CD14-positive monocyte (primary cell): ENCODE data around the gene CRHR2. TPM values are rescaled to one million over a fixed set of nuclear protein-coding genes. Genes with fewer than 3 reads are reported as not detected.
A peak's percentile ranks its signal among the peaks of the same experiment; 100 is the strongest.

ENCODE experiments used
- DNase-seq, 3 donors: peaks; one replicate each; pipeline ENCODE4 v3.0.0-alpha.2; 2011 to 2022
- H2AFZ ChIP-seq: 2 replicates; pipeline ENCODE4 v1.6.0; 2012; ENCODE audit warnings: mild to moderate bottlenecking, low read depth, low read length, inconsistent platforms; ENCODE audit not compliant: insufficient read depth, poor library complexity, severe bottlenecking
- H3K27ac ChIP-seq, 2 donors: 1 replicate in 1 of 2; 2 replicates in 1 of 2; pipeline ENCODE4 v1.5.1; 2012 to 2013; ENCODE audit warnings: low read length in 2 of 2, control low read depth in 1 of 2, inconsistent platforms in 1 of 2, low read depth in 1 of 2, mild to moderate bottlenecking in 1 of 2
- H3K27me3 ChIP-seq, 2 donors: one replicate each; pipeline versions ENCODE4 v1.6.0 to v1.6.1; 2011 to 2013; ENCODE audit warnings: low read length in 2 of 2; ENCODE audit not compliant: control insufficient read depth in 2 of 2, insufficient read depth in 2 of 2
- H3K36me3 ChIP-seq, 2 donors: replicated peaks in 1 of 2; 1 replicate in 1 of 2; 2 replicates in 1 of 2; pipeline versions ENCODE4 v1.5.1 to v1.6.1; 2012 to 2013; ENCODE audit warnings: low read length in 2 of 2, control low read depth in 1 of 2, inconsistent platforms in 1 of 2, mild to moderate bottlenecking in 1 of 2; ENCODE audit not compliant: insufficient read depth in 2 of 2, control insufficient read depth in 1 of 2
- H3K4me1 ChIP-seq, 2 donors: 1 replicate in 1 of 2; 2 replicates in 1 of 2; pipeline versions ENCODE4 v1.5.1 to v1.6.1; 2012 to 2013; ENCODE audit warnings: low read length in 2 of 2, control low read depth in 1 of 2, inconsistent platforms in 1 of 2, mild to moderate bottlenecking in 1 of 2, moderate library complexity in 1 of 2; ENCODE audit not compliant: insufficient read depth in 2 of 2, control insufficient read depth in 1 of 2
- H3K4me2 ChIP-seq: replicated peaks from 2 replicates; pipeline ENCODE3; 2012; ENCODE audit warnings: low read length, moderate library complexity, mild to moderate bottlenecking; ENCODE audit not compliant: poor library complexity, severe bottlenecking; ENCODE audit errors: extremely low read depth
- H3K4me3 ChIP-seq, 3 experiments: fragments of 200-600 bp in 1 of 3; sonication (generic) in 1 of 3; replicated peaks in 1 of 3; 1 replicate in 2 of 3; 2 replicates in 1 of 3; pipeline ENCODE4 v1.5.1; 2011 to 2013; ENCODE audit warnings: low read length in 3 of 3, mild to moderate bottlenecking in 3 of 3, control low read depth in 2 of 3, low read depth in 2 of 3, inconsistent platforms in 1 of 3, moderate library complexity in 1 of 3
- H3K79me2 ChIP-seq: 2 replicates; pipeline ENCODE4 v1.6.0; 2012; ENCODE audit warnings: mild to moderate bottlenecking, control low read depth, inconsistent platforms, low read length, moderate library complexity; ENCODE audit not compliant: insufficient read depth
- H3K9ac ChIP-seq: 2 replicates; pipeline ENCODE4 v1.6.0; 2017; ENCODE audit warnings: low read length, mild to moderate bottlenecking; ENCODE audit not compliant: insufficient read depth, poor library complexity, severe bottlenecking
- H3K9me3 ChIP-seq, 2 donors: replicated peaks in 1 of 2; 1 replicate in 1 of 2; 2 replicates in 1 of 2; pipeline versions ENCODE4 v1.5.1 to v1.6.1; 2012 to 2013; ENCODE audit warnings: low read length in 2 of 2, control low read depth in 1 of 2; ENCODE audit not compliant: control insufficient read depth in 1 of 2, insufficient read depth in 1 of 2
- H4K20me1 ChIP-seq: 2 replicates; pipeline ENCODE4 v1.6.0; 2012; ENCODE audit warnings: mild to moderate bottlenecking, low read length, control low read depth, moderate library complexity; ENCODE audit not compliant: insufficient read depth
- H3K27ac Mint-ChIP-seq, 7 donors: one replicate each; pipeline ENCODE4 v1.8.0; 2020; ENCODE audit warnings: mild to moderate bottlenecking in 7 of 7, mixed read lengths in 7 of 7, moderate library complexity in 6 of 7, inconsistent platforms in 2 of 7
- H3K27me3 Mint-ChIP-seq, 3 donors: one replicate each; pipeline ENCODE4 v1.8.0; 2021 to 2022; ENCODE audit warnings: low read depth in 3 of 3, mild to moderate bottlenecking in 3 of 3, mixed read lengths in 3 of 3, moderate library complexity in 3 of 3, inconsistent platforms in 1 of 3
- H3K36me3 Mint-ChIP-seq, 2 donors: one replicate each; pipeline ENCODE4 v1.8.0; 2020; ENCODE audit warnings: mixed read lengths in 2 of 2, inconsistent platforms in 1 of 2, mild to moderate bottlenecking in 1 of 2
- H3K4me1 Mint-ChIP-seq: one replicate; pipeline ENCODE4 v1.8.0; 2020; ENCODE audit warnings: mild to moderate bottlenecking, mixed read lengths
- H3K4me3 Mint-ChIP-seq, 2 donors: one replicate each; pipeline ENCODE4 v1.8.0; 2020; ENCODE audit warnings: mild to moderate bottlenecking in 2 of 2, mixed read lengths in 2 of 2, moderate library complexity in 1 of 2
- H3K9me3 Mint-ChIP-seq, 7 donors: one replicate each; pipeline ENCODE4 v1.8.0; 2020 to 2022; ENCODE audit warnings: mixed read lengths in 7 of 7, mild to moderate bottlenecking in 6 of 7, moderate library complexity in 6 of 7, inconsistent platforms in 2 of 7
- CTCF ChIP-seq: fragments of 200-600 bp; IDR thresholded peaks from one replicate; pipeline ENCODE4 v1.8.0; 2022; ENCODE audit warnings: antibody characterized with exemption, mild to moderate bottlenecking
- WGBS: methylation state at CpG from one replicate; pipeline ENCODE4 v1.1.5; 2013; ENCODE audit warnings: missing lambda C conversion rate; ENCODE audit not compliant: insufficient coverage; 5-methylcytosine and 5-hydroxymethylcytosine counted together
- intact Hi-C, 2 donors: fragments of 100-400 bp; cut with micrococcal nuclease; formaldehyde crosslinking; loops; one replicate each; pipeline versions ENCODE4 v1.15.0 to v1.15.1; 2023
- polyA plus RNA-seq, 3 donors: library from polyadenylated mRNA; depleted of rRNA in 1 of 3; unstranded in 2 of 3; stranded (reverse) in 1 of 3; fragments of 300-500 nt in 2 of 3; fragments of >200 nt in 1 of 3; fragmentation: Illumina TruSeq in 2 of 3; gene quantifications; 1 replicate in 2 of 3; 2 replicates in 1 of 3; pipeline ENCODE4 v1.2.3, GENCODE V29; 2012 to 2021

Gene CRHR2
- polyA plus RNA-seq, 3 donors: not detected

DNA sequence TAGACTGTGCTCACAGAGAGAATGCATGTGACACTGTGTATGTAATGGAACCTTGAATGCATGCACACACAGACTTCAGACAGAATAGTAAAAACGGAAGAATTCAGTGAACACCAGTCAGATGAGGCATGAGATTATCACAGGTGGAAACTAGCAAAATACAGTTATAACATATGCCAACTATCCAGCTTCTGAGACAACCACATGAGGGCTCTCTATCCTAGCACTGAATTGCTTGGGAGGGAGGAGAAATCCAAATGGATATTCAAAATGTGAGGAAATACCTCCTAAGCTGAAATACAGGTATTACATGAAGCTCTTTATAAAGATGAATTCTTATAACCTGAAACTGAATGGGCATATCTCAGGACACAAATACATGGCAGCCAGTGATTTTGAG lies 57.0 kb downstream of the CRHR2 start:
- Histone ChIP-seq H3K79me2 (no peaks in the 10 kb centered on the region), H2AFZ (no peak overlapping the region), H3K36me3 (peaks cover 85 to 100% of the 10 kb centered on the region in 2 donors), H3K27me3 (no peaks in the 10 kb centered on the region), H3K9me3 (no peaks in the 10 kb centered on the region), H4K20me1 (no peaks in the 10 kb centered on the region), H3K27ac (no peak overlapping the region), H3K4me1 (no peaks in the 10 kb centered on the region), H3K9ac (no peak overlapping the region), H3K4me3 (no peak overlapping the region), H3K4me2 (no peak overlapping the region)
- Mint-ChIP-seq H3K27me3 (peaks cover 0 to 2% (median under 1%) of the 10 kb centered on the region in 3 donors), H3K36me3 (peaks cover 77 to 89% of the 10 kb centered on the region in 2 donors), H3K4me3 (no peak overlapping the region), H3K27ac (no peak overlapping the region), H3K4me1 (no peaks in the 10 kb centered on the region), H3K9me3 (no peaks in the 10 kb centered on the region)
- no CpG with 5 or more reads among the region's 1 CpG for WGBS
- TF ChIP-seq CTCF: no peak
- no peak for DNase-seq
- intact Hi-C loops: no loop called here

DNA sequence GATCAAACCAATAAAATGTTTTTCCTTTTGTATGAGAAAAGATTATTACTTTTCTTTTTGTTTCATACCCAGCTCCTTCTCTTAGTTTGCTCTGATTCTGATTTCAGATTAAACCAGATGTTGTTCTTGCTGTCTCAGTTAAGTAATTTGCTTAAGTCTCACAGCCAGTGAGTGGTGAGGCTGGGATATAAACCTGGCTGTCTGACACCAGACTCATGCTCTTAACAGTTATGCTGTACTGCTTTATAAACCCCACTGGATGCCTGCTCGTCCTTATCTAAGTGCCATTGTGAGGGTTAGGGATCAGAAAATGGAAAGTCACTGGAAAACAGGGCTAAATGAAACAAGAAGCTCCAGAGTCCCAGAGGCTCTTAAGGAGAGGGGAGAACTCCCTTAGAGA lies 63.3 kb downstream of the CRHR2 start:
- H4K20me1 ChIP-seq: no peaks in the 10 kb centered on the region
- Mint-ChIP-seq H3K27me3 (peaks cover 0 to 3% (median 0%) of the 10 kb centered on the region in 3 donors), H3K36me3 (peaks cover 78 to 94% of the 10 kb centered on the region in 2 donors), H3K9me3 (no peaks in the 10 kb centered on the region), H3K4me1 (no peaks in the 10 kb centered on the region), H3K4me3 (no peak overlapping the region), H3K27ac (peak overlapping the region in 2 of 7 donors; percentile 43)
- no peak overlapping the region for H3K9ac ChIP-seq
- no peak overlapping the region for H3K4me3 ChIP-seq
- no peak for TF ChIP-seq CTCF
- H3K9me3 ChIP-seq: no peaks in the 10 kb centered on the region
- no peak overlapping the region for H2AFZ ChIP-seq
- H3K4me2 ChIP-seq: no peak overlapping the region
- no peaks in the 10 kb centered on the region for H3K79me2 ChIP-seq
- DNase-seq: no peak
- peaks cover 91 to 100% of the 10 kb centered on the region in 2 donors for H3K36me3 ChIP-seq
- no peaks in the 10 kb centered on the region for H3K4me1 ChIP-seq
- no peak overlapping the region for H3K27ac ChIP-seq
- intact Hi-C loops: no loop called here
- WGBS: no CpG with 5 or more reads among the region's 1 CpG
- no peaks in the 10 kb centered on the region for H3K27me3 ChIP-seq
